HepG2 (cell line): ENCODE measurements around the gene CRY1. TPM values are rescaled to one million over a fixed set of nuclear protein-coding genes. Genes with fewer than 3 reads are reported as not detected.

Experiments used
- ATAC-seq: fragments of 200-7000 bp; cut with Tn5 transposase; 3 replicates; pipeline ENCODE4 v1.9.1; 2020; ENCODE audit warnings: mild to moderate bottlenecking, moderate library complexity
- BruUV-seq: library from RNA; stranded (reverse); fragments of 400-500 nt; replicated peaks from 2 replicates; lab custom pipeline; 2021; lab: Mats Ljungman, UMichigan
- CTCF ChIA-PET: fragments of 300-600 bp; formaldehyde crosslinking; extraction: SDS; loops from one replicate; lab custom pipeline; 2021; ENCODE audit warnings: low total read pairs, inconsistent platforms, low intra/inter-chr PET ratio; lab: Yijun Ruan, JAX
- POLR2A ChIA-PET: fragments of 350-600 bp; sonication (Branson Sonifier 250); formaldehyde crosslinking; loops from one replicate; lab custom pipeline; 2020; ENCODE audit warnings: antibody characterized with exemption, inconsistent platforms; lab: Yijun Ruan, JAX
- DNase-seq: peaks from one replicate; pipeline ENCODE4 v3.0.0-alpha.2; 2015; ENCODE audit warnings: low spot score
- FAIRE-seq: peaks from 3 replicates; lab custom pipeline; 2011; peaks lifted over from hg19 to GRCh38; lab: Jason Lieb, UNC
- H2AFZ ChIP-seq: one replicate; pipeline ENCODE4 v1.6.1; 2011; ENCODE audit warnings: low read length, inconsistent platforms
- H3K27ac ChIP-seq: fragments of 300-600 bp; 3 replicates; pipeline ENCODE4 v1.8.0; 2011; ENCODE audit warnings: mixed run types, mild to moderate bottlenecking, mixed read lengths, low read length, inconsistent platforms; ENCODE audit not compliant: insufficient read depth; ENCODE audit errors: extremely low read length
- H3K27me3 ChIP-seq, 2 experiments: fragments of 200-600 bp in 1 of 2; 2 replicates in 1 of 2; 3 replicates in 1 of 2; pipeline versions ENCODE4 v1.6.0 to v1.8.0; 2011; ENCODE audit warnings: low read length in 2 of 2, mild to moderate bottlenecking in 2 of 2, moderate library complexity in 2 of 2, inconsistent platforms in 1 of 2; ENCODE audit not compliant: insufficient read depth in 2 of 2, control insufficient read depth in 1 of 2
- H3K36me3 ChIP-seq, 2 experiments: fragments of 200-600 bp in 1 of 2; replicated peaks in 1 of 2; 2 replicates in 1 of 2; 3 replicates in 1 of 2; pipeline versions ENCODE4 v1.5.1 to v1.8.0; 2011; ENCODE audit warnings: low read length in 2 of 2, inconsistent platforms in 1 of 2; ENCODE audit not compliant: insufficient read depth in 2 of 2, control insufficient read depth in 1 of 2
- H3K4me1 ChIP-seq: 2 replicates; pipeline ENCODE4 v1.5.1; 2012; ENCODE audit warnings: low read length, inconsistent platforms; ENCODE audit not compliant: insufficient read depth
- H3K4me2 ChIP-seq: 2 replicates; pipeline ENCODE4 v1.6.0; 2011; ENCODE audit warnings: low read depth, low read length, inconsistent platforms
- H3K4me3 ChIP-seq, 3 experiments: fragments of 200-600 bp in 1 of 3; sonication (generic), shearing (Covaris generic) in 1 of 3; replicated peaks in 1 of 3; 2 replicates each; pipeline ENCODE4 v1.5.1; 2011 to 2016; ENCODE audit warnings: low read length in 3 of 3, inconsistent platforms in 2 of 3, low read depth in 2 of 3, mild to moderate bottlenecking in 2 of 3, control low read depth in 1 of 3, mixed read lengths in 1 of 3; ENCODE audit not compliant: insufficient read depth in 1 of 3
- H3K79me2 ChIP-seq: one replicate; pipeline ENCODE4 v1.6.1; 2011; ENCODE audit warnings: low read length, inconsistent platforms; ENCODE audit not compliant: insufficient read depth
- H3K9ac ChIP-seq: 2 replicates; pipeline ENCODE4 v1.6.0; 2011; ENCODE audit warnings: mild to moderate bottlenecking, low read depth, low read length, inconsistent platforms; ENCODE audit not compliant: insufficient read depth
- H3K9me3 ChIP-seq: 2 replicates; pipeline ENCODE4 v1.5.1; 2012; ENCODE audit warnings: mild to moderate bottlenecking, low read length
- H4K20me1 ChIP-seq: 2 replicates; pipeline ENCODE4 v1.6.0; 2011; ENCODE audit warnings: inconsistent platforms, mild to moderate bottlenecking, low read length, moderate library complexity; ENCODE audit not compliant: insufficient read depth
- MED8 ChIP-seq: sonication (generic); formaldehyde crosslinking; IDR thresholded peaks from 2 replicates; pipeline ENCODE4 v1.8.1; 2023; ENCODE audit warnings: mild to moderate bottlenecking, missing genetic modification reagents; ENCODE audit not compliant: insufficient replicate concordance
- MLLT10 ChIP-seq: sonication (generic); formaldehyde crosslinking; IDR thresholded peaks from 2 replicates; pipeline ENCODE4 v1.4.0; 2020; ENCODE audit warnings: missing genetic modification reagents
- MZF1 ChIP-seq: sonication (generic); formaldehyde crosslinking; IDR thresholded peaks from 2 replicates; pipeline ENCODE4 v1.8.1; 2023; ENCODE audit warnings: mild to moderate bottlenecking, missing genetic modification reagents, borderline replicate concordance
- NFKBIZ ChIP-seq: IDR thresholded peaks from 2 replicates; pipeline ENCODE4 v1.6.1; 2018; ENCODE audit warnings: missing genetic modification reagents, missing compliant biosample characterization
- NR2C2 ChIP-seq: sonication (generic); formaldehyde crosslinking; IDR thresholded peaks from 2 replicates; pipeline ENCODE4 v1.4.0; 2020; ENCODE audit warnings: missing genetic modification reagents, mild to moderate bottlenecking, moderate library complexity, borderline replicate concordance
- NR2F1 ChIP-seq, 2 experiments: fragments of 450-650 bp in 1 of 2; formaldehyde crosslinking in 1 of 2; IDR thresholded peaks; 2 replicates each; pipeline versions ENCODE4 v1.5.0 to v1.6.1; 2016 to 2020; ENCODE audit warnings: mild to moderate bottlenecking in 1 of 2, missing compliant biosample characterization in 1 of 2, missing genetic modification reagents in 1 of 2, moderate library complexity in 1 of 2
- RARG ChIP-seq: sonication (generic); formaldehyde crosslinking; IDR thresholded peaks from 2 replicates; pipeline ENCODE4 v1.4.0; 2020; ENCODE audit warnings: low read depth, mild to moderate bottlenecking, missing genetic modification reagents
- RORA ChIP-seq: sonication (generic); formaldehyde crosslinking; IDR thresholded peaks from 2 replicates; pipeline ENCODE4 v1.5.0; 2020; ENCODE audit warnings: mild to moderate bottlenecking, missing genetic modification reagents, moderate library complexity
- SMAD3 ChIP-seq: sonication (generic); formaldehyde crosslinking; IDR thresholded peaks from 2 replicates; pipeline ENCODE4 v1.4.0; 2020; ENCODE audit warnings: missing genetic modification reagents
- SNRNP70 ChIP-seq: fragments of 200-400 bp; formaldehyde crosslinking; IDR thresholded peaks from 2 replicates; pipeline ENCODE4 v1.6.1; 2017; ENCODE audit warnings: mild to moderate bottlenecking, low read depth, low read length, moderate library complexity
- SP4 ChIP-seq: sonication (generic); formaldehyde crosslinking; IDR thresholded peaks from 2 replicates; pipeline ENCODE4 v1.8.1; 2023; ENCODE audit warnings: mild to moderate bottlenecking, missing genetic modification reagents
- ZNF207 ChIP-seq: fragments of 450-650 bp; IDR thresholded peaks from 2 replicates; pipeline ENCODE4 v1.6.1; 2016; ENCODE audit warnings: antibody characterized with exemption, borderline replicate concordance
- ZNF557 ChIP-seq: sonication (generic); formaldehyde crosslinking; IDR thresholded peaks from 2 replicates; pipeline ENCODE4 v1.4.0; 2020; ENCODE audit warnings: missing genetic modification reagents
- ZNF562 ChIP-seq: sonication (generic); formaldehyde crosslinking; IDR thresholded peaks from 2 replicates; pipeline ENCODE4 v1.8.0; 2022; ENCODE audit warnings: missing genetic modification reagents, borderline replicate concordance
- ZNF660 ChIP-seq: sonication (generic); formaldehyde crosslinking; IDR thresholded peaks from 2 replicates; pipeline ENCODE4 v1.5.1; 2020; ENCODE audit warnings: mild to moderate bottlenecking, low read depth, missing genetic modification reagents, borderline replicate concordance
- ZNF777 ChIP-seq: sonication (generic); formaldehyde crosslinking; IDR thresholded peaks from 2 replicates; pipeline ENCODE4 v1.4.0; 2020; ENCODE audit warnings: missing genetic modification reagents
- WGBS: methylation state at CpG from one replicate; pipeline ENCODE4 v1.1.6; 2017; ENCODE audit warnings: low lambda C conversion rate; 5-methylcytosine and 5-hydroxymethylcytosine counted together
- in situ Hi-C: cut with HindIII; loops from 2 replicates; pipeline ENCODE4 v1.10.0; 2017; ENCODE audit warnings: low pct_unique_long_range_greater_than_20kb; ENCODE audit not compliant: extremely low pct_ligation_motif_present
- intact Hi-C: fragments of 100-400 bp; cut with micrococcal nuclease; formaldehyde crosslinking; loops from one replicate; pipeline ENCODE4 v1.10.0; 2022; ENCODE audit not compliant: unreplicated experiment
- polyA plus RNA-seq, 8 experiments: library from polyadenylated mRNA; depleted of rRNA in 3 of 8; stranded (reverse) in 7 of 8; unstranded in 1 of 8; fragments of >200 nt; fragmentation: Illumina TruSeq in 4 of 8; extraction: Trizol in 4 of 8; gene quantifications; 2 replicates each; pipeline versions ENCODE4 v1.2.1 to v1.2.3, GENCODE V29; 2011 to 2016; ENCODE audit warnings: low read depth in 4 of 8, missing spikeins in 1 of 8, mixed read lengths in 1 of 8; ENCODE audit not compliant: insufficient read depth in 1 of 8
- total RNA-seq, 5 experiments: library from RNA; depleted of rRNA; stranded (reverse); fragments of >200 nt; fragmentation: Illumina TruSeq; extraction: Trizol; gene quantifications; 2 replicates each; pipeline ENCODE4 v1.2.3, GENCODE V29; 2016; ENCODE audit warnings: low read depth in 1 of 5
- TF ChIP-seq, protein P1 (sequence below): sonication (generic); formaldehyde crosslinking; IDR thresholded peaks from 2 replicates; pipeline ENCODE4 v1.9.0; 2021; ENCODE audit warnings: missing genetic modification reagents, borderline replicate concordance
- TF ChIP-seq, protein P2 (sequence below): sonication (generic); formaldehyde crosslinking; IDR thresholded peaks from 2 replicates; pipeline ENCODE4 v1.8.0; 2022; ENCODE audit warnings: missing genetic modification reagents, mild to moderate bottlenecking, inconsistent platforms, borderline replicate concordance

Gene CRY1
- total and polyA plus RNA-seq, 2 of the 13 experiments (the other 11 are each of a cell fraction or from before 2014, with no cell fraction given) = 11.4 to 13.9 TPM

DNA sequence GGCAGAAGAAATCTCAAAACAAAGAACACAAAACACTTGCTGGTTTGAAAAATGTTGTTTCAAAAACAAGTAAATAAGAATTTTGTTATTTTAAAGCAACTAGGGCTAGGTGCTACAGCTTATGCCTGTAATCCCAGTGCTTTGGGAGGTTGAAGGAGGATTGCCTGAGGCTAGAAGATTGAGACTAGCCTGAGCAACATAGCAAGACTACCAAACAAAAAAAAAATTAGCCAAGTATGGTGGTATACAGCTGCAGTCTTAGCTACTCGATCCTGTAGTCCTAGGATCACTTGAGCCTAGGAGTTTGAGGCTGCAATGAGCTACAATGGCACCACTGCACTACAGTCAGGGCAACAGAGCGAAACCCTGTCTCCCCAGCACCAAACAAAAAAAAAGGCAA lies 73.8 kb downstream of the CRY1 start:
- Histone ChIP-seq H2AFZ (no peak overlapping the region), H3K4me3 (no peak overlapping the region), H3K9me3 (no peaks in the 10 kb centered on the region), H4K20me1 (no peaks in the 10 kb centered on the region), H3K27ac (no peak overlapping the region), H3K4me1 (no peaks in the 10 kb centered on the region), H3K79me2 (no peaks in the 10 kb centered on the region), H3K36me3 (0 out of 5 replicates have a peak, but pooled peaks cover 0 to 3% of the 10 kb centered on the region in 2 experiments), H3K27me3 (no peaks in the 10 kb centered on the region), H3K9ac (no peak overlapping the region), H3K4me2 (no peak overlapping the region)
- 100% methylated on average over 2 of the region's 2 CpGs for WGBS
- no peak for ATAC-seq
- ChIA-PET POLR2A (no interaction called here), CTCF (no interaction called here)
- TF ChIP-seq SP4 = no peak
- TF ChIP-seq ZNF557 (CRISPR knock-in tag) = no peak
- TF ChIP-seq MZF1 (CRISPR knock-in tag) = no peak
- no peak for TF ChIP-seq ZNF660 (CRISPR knock-in tag)
- no peak for TF ChIP-seq MLLT10
- no peak for TF ChIP-seq SMAD3 (CRISPR knock-in tag)
- TF ChIP-seq ZNF207 = no peak
- TF ChIP-seq NFKBIZ (CRISPR knock-in tag) = no peak
- TF ChIP-seq NR2C2 (CRISPR knock-in tag) = no peak
- no peak for TF ChIP-seq MED8 (CRISPR knock-in tag)
- TF ChIP-seq ZNF562 = no peak
- TF ChIP-seq RARG (CRISPR knock-in tag) = no peak
- TF ChIP-seq, protein P1, sequence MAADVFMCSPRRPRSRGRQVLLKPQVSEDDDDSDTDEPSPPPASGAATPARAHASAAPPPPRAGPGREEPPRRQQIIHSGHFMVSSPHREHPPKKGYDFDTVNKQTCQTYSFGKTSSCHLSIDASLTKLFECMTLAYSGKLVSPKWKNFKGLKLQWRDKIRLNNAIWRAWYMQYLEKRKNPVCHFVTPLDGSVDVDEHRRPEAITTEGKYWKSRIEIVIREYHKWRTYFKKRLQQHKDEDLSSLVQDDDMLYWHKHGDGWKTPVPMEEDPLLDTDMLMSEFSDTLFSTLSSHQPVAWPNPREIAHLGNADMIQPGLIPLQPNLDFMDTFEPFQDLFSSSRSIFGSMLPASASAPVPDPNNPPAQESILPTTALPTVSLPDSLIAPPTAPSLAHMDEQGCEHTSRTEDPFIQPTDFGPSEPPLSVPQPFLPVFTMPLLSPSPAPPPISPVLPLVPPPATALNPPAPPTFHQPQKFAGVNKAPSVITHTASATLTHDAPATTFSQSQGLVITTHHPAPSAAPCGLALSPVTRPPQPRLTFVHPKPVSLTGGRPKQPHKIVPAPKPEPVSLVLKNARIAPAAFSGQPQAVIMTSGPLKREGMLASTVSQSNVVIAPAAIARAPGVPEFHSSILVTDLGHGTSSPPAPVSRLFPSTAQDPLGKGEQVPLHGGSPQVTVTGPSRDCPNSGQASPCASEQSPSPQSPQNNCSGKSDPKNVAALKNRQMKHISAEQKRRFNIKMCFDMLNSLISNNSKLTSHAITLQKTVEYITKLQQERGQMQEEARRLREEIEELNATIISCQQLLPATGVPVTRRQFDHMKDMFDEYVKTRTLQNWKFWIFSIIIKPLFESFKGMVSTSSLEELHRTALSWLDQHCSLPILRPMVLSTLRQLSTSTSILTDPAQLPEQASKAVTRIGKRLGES (CRISPR knock-in tag) = no peak
- no peak for TF ChIP-seq SNRNP70
- TF ChIP-seq RORA (CRISPR knock-in tag) = no peak
- TF ChIP-seq, protein P2, sequence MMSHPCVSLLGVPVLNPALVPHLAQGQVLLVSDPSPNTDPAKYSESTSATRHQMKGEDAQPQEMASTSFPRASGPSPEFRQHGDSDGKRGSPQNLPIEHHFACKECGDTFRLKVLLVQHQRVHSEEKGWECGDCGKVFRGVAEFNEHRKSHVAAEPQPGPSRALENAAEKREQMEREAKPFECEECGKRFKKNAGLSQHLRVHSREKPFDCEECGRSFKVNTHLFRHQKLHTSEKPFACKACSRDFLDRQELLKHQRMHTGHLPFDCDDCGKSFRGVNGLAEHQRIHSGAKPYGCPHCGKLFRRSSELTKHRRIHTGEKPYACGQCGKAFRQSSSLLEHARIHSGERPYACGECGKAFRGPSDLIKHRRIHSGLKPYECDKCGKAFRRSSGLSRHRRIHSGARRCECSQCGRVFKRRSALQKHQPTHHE (CRISPR knock-in tag) = no peak
- no peak for TF ChIP-seq NR2F1 (CRISPR knock-in tag; IDR thresholded peaks at IDR 0.05)
- no peak for TF ChIP-seq ZNF777 (CRISPR knock-in tag)
- no TSS peak for BruUV-seq
- DNase-seq = no peak
- intact Hi-C loops = no loop called here
- in situ Hi-C loops = no loop called here
- no peak for FAIRE-seq
